ENCODE measurements around the gene TTC21A. TPM values are rescaled to one million over a fixed set of nuclear protein-coding genes. Genes with fewer than 3 reads are reported as not detected.

Gene TTC21A
- total and polyA plus RNA-seq, 2 of the 13 experiments (the other 11 are each of a cell fraction or from before 2014, with no cell fraction given), result 0.31 to 1.5 TPM

DNA sequence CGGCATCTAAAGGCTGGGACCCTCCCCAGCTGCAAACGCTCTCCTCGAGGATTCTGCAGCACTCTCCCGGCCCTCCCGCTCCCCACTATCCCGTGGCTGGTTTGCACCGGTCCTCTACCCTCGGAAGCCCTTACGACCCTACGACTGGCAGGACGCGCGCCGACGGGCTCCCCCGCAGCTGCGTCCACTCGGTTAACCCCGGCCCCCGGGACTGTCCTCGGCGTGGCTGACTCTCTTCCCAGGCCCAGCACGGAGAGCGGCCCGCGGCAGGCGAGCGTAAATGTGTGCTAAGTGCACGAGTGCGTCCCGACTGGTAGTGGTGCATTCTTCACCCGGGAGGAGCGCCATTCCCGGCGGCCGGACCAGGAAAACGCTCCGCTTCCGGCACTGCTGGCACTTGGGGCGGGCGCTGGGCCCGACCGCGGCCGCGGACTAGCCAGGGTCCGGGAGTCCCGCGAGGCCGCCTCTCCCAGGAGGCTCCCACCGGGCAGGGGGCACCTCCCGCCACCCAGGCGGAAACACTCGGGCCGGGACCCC lies 561 bp upstream of the TTC21A start (continued):
- TF ChIP-seq, protein P1, sequence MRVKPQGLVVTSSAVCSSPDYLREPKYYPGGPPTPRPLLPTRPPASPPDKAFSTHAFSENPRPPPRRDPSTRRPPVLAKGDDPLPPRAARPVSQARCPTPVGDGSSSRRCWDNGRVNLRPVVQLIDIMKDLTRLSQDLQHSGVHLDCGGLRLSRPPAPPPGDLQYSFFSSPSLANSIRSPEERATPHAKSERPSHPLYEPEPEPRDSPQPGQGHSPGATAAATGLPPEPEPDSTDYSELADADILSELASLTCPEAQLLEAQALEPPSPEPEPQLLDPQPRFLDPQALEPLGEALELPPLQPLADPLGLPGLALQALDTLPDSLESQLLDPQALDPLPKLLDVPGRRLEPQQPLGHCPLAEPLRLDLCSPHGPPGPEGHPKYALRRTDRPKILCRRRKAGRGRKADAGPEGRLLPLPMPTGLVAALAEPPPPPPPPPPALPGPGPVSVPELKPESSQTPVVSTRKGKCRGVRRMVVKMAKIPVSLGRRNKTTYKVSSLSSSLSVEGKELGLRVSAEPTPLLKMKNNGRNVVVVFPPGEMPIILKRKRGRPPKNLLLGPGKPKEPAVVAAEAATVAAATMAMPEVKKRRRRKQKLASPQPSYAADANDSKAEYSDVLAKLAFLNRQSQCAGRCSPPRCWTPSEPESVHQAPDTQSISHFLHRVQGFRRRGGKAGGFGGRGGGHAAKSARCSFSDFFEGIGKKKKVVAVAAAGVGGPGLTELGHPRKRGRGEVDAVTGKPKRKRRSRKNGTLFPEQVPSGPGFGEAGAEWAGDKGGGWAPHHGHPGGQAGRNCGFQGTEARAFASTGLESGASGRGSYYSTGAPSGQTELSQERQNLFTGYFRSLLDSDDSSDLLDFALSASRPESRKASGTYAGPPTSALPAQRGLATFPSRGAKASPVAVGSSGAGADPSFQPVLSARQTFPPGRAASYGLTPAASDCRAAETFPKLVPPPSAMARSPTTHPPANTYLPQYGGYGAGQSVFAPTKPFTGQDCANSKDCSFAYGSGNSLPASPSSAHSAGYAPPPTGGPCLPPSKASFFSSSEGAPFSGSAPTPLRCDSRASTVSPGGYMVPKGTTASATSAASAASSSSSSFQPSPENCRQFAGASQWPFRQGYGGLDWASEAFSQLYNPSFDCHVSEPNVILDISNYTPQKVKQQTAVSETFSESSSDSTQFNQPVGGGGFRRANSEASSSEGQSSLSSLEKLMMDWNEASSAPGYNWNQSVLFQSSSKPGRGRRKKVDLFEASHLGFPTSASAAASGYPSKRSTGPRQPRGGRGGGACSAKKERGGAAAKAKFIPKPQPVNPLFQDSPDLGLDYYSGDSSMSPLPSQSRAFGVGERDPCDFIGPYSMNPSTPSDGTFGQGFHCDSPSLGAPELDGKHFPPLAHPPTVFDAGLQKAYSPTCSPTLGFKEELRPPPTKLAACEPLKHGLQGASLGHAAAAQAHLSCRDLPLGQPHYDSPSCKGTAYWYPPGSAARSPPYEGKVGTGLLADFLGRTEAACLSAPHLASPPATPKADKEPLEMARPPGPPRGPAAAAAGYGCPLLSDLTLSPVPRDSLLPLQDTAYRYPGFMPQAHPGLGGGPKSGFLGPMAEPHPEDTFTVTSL (CRISPR knock-in tag; IDR thresholded peaks at IDR 0.05; ENCODE audit: borderline replicate concordance), result 0 out of 2 replicates have a peak, but pooled peaks have one; percentile 35
- 0 out of 4 replicates have a peak, but pooled peaks of 1 of the 2 experiments have one; percentile 23 for TF ChIP-seq KLF16 (CRISPR knock-in tag; IDR thresholded peaks at IDR 0.05)
- TF ChIP-seq KDM2A (CRISPR knock-in tag; IDR thresholded peaks at IDR 0.05; ENCODE audit: borderline replicate concordance, low read depth), result 0 out of 2 replicates have a peak, but pooled peaks have one; percentile 22
- TF ChIP-seq ZNF615 (CRISPR knock-in tag; IDR thresholded peaks at IDR 0.05; ENCODE audit: borderline replicate concordance), result peak; percentile 63; the same call in 1 of the 2 replicates
- peak; percentile 79 for TF ChIP-seq ZNF777 (CRISPR knock-in tag; IDR thresholded peaks at IDR 0.05)
- no peak for TF ChIP-seq NONO (IDR thresholded peaks at IDR 0.05)
- peak; percentile 46; the same call in 1 of the 2 replicates for TF ChIP-seq NONO (CRISPR knock-in tag; conservative IDR thresholded peaks at IDR 0.05)
- TF ChIP-seq AGO2 (optimal IDR thresholded peaks at IDR 0.05; ENCODE audit: low read depth, low read length), result peak; percentile 46
- peak; percentile 34; the same call in 1 of the 2 replicates for TF ChIP-seq MYC (CRISPR knock-in tag; IDR thresholded peaks at IDR 0.05; ENCODE audit: borderline replicate concordance)
- no peak for TF ChIP-seq ZSCAN12 (CRISPR knock-in tag; IDR thresholded peaks at IDR 0.05)
- no peak for TF ChIP-seq SRSF4 (IDR thresholded peaks at IDR 0.05; ENCODE audit: low read depth, low read length, poor library complexity, severe bottlenecking)
- 0 out of 2 replicates have a peak, but pooled peaks have one; percentile 35 for TF ChIP-seq ZNF619 (CRISPR knock-in tag; IDR thresholded peaks at IDR 0.05)
- 0 out of 2 replicates have a peak, but pooled peaks have one; percentile 14 for TF ChIP-seq KAT7 (CRISPR knock-in tag; IDR thresholded peaks at IDR 0.05; ENCODE audit: borderline replicate concordance)
- 0 out of 2 replicates have a peak, but pooled peaks have one; percentile 44 for TF ChIP-seq ZSCAN20 (CRISPR knock-in tag; IDR thresholded peaks at IDR 0.05; ENCODE audit: borderline replicate concordance)
- TF ChIP-seq ZNF709 (CRISPR knock-in tag; IDR thresholded peaks at IDR 0.05), result no peak
- TF ChIP-seq, protein P2, sequence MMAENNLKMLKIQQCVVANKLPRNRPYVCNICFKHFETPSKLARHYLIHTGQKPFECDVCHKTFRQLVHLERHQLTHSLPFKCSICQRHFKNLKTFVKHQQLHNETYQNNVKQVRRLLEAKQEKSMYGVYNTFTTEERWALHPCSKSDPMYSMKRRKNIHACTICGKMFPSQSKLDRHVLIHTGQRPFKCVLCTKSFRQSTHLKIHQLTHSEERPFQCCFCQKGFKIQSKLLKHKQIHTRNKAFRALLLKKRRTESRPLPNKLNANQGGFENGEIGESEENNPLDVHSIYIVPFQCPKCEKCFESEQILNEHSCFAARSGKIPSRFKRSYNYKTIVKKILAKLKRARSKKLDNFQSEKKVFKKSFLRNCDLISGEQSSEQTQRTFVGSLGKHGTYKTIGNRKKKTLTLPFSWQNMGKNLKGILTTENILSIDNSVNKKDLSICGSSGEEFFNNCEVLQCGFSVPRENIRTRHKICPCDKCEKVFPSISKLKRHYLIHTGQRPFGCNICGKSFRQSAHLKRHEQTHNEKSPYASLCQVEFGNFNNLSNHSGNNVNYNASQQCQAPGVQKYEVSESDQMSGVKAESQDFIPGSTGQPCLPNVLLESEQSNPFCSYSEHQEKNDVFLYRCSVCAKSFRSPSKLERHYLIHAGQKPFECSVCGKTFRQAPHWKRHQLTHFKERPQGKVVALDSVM (CRISPR knock-in tag; IDR thresholded peaks at IDR 0.05), result peak; percentile 42
- TF ChIP-seq TSC22D2 (CRISPR knock-in tag; IDR thresholded peaks at IDR 0.05; ENCODE audit: borderline replicate concordance), result no peak
- peak; percentile 79; the same call in 1 of the 2 replicates for TF ChIP-seq ZFY (CRISPR knock-in tag; IDR thresholded peaks at IDR 0.05)
- TF ChIP-seq, protein P3, sequence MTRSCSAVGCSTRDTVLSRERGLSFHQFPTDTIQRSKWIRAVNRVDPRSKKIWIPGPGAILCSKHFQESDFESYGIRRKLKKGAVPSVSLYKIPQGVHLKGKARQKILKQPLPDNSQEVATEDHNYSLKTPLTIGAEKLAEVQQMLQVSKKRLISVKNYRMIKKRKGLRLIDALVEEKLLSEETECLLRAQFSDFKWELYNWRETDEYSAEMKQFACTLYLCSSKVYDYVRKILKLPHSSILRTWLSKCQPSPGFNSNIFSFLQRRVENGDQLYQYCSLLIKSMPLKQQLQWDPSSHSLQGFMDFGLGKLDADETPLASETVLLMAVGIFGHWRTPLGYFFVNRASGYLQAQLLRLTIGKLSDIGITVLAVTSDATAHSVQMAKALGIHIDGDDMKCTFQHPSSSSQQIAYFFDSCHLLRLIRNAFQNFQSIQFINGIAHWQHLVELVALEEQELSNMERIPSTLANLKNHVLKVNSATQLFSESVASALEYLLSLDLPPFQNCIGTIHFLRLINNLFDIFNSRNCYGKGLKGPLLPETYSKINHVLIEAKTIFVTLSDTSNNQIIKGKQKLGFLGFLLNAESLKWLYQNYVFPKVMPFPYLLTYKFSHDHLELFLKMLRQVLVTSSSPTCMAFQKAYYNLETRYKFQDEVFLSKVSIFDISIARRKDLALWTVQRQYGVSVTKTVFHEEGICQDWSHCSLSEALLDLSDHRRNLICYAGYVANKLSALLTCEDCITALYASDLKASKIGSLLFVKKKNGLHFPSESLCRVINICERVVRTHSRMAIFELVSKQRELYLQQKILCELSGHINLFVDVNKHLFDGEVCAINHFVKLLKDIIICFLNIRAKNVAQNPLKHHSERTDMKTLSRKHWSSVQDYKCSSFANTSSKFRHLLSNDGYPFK (CRISPR knock-in tag; IDR thresholded peaks at IDR 0.05; ENCODE audit: borderline replicate concordance), result 0 out of 2 replicates have a peak, but pooled peaks have one; percentile 5

Data from HepG2 (cell line).